ENCODE data around the gene NR5A1.
A peak's percentile ranks its signal among the peaks of the same experiment; 100 is the strongest.

DNA sequence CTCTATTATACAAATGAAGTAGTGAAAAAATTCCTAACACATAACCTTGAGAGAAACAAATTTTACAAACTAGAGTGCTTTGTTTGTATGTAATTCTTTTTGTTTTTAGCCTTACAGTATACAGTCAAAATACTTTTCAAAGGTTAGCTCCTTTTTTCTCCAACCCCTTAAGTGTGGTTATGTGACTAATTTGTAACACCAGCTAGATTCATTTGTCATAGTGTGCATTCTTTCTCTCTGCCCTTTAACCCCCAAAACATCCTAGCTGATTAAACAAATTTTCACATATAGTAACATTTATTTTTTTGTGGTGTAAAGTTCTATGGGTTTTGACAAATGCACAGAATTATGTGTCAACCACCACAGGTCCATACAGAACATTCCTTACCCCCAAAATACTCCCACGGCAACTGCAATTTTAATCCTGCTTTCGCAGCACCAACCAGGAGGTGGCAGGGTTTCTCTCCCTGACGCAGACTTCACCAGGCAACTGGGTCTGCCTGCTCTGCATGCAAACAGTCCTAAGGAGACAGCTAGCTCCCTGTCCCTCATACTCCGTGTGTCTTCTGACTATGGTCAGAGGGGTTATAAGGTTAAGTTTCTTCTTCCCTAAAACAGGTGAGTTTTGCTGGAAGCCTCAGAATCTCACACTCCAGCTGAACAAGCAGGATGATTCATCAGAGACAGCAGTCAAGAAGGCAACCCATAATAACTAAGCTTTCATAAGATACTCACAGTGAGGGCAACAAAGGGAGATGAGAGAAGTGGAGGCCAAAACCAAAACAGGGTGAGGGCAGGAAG lies 44.5 kb upstream of the NR5A1 start:
- TF ChIP-seq POLR2AphosphoS5 (IDR thresholded peaks at IDR 0.05) (no peak), POLR2A (IDR thresholded peaks at IDR 0.05; ENCODE audit: low read depth) (no peak)
- TF ChIP-seq, protein P1, sequence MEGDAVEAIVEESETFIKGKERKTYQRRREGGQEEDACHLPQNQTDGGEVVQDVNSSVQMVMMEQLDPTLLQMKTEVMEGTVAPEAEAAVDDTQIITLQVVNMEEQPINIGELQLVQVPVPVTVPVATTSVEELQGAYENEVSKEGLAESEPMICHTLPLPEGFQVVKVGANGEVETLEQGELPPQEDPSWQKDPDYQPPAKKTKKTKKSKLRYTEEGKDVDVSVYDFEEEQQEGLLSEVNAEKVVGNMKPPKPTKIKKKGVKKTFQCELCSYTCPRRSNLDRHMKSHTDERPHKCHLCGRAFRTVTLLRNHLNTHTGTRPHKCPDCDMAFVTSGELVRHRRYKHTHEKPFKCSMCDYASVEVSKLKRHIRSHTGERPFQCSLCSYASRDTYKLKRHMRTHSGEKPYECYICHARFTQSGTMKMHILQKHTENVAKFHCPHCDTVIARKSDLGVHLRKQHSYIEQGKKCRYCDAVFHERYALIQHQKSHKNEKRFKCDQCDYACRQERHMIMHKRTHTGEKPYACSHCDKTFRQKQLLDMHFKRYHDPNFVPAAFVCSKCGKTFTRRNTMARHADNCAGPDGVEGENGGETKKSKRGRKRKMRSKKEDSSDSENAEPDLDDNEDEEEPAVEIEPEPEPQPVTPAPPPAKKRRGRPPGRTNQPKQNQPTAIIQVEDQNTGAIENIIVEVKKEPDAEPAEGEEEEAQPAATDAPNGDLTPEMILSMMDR (IDR thresholded peaks at IDR 0.05) = peak; percentile 35 to 45 (median 36)

Data from esophagus muscularis mucosa (tissue), 3 donors.